ENCODE measurements around the gene CLTCL1.

CLTCL1 gene

DNA sequence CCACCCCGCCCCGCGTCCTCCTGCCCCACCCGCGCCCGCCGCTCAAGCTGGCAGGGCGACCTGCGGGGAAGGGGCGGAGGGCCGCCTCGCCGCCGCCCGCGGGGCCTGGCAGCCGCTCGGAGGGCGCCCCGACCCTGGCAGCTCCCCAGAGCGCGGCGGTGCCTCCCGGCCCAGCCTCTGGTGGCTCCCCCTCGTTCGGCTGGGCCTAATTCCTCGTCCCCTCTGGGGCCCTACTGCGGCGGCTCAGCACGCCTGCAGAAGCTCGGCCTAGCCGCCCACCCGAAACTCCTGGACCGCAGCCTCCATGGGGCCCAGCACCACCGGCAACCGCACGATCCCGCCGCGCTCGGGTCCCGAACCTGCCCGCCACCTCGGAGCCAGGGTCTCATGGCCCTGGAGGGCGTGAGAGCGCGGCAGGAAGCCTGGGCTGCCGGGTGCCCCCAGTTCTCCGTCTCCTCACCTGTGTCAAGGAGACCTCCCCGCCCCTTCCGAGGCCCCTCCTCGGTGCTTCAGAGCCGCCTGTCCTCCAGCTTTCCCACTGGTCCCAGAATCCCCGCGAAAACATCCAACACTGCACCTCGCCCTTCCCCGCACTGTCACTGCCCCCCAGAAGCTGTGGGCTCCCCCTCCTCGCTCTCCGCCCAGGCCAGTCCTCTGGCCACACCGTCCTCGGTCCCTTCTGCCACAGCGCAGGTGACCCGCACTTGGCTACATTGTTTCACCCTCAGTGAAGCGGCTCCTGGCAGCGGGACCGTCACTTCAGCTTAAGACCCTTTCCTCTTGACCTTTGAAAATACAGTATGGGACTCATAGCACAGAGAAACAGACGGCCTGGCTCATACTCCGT lies 140.8 kb downstream of the CLTCL1 start:
- no peak for DNase-seq (ENCODE audit: low read depth)

DNA sequence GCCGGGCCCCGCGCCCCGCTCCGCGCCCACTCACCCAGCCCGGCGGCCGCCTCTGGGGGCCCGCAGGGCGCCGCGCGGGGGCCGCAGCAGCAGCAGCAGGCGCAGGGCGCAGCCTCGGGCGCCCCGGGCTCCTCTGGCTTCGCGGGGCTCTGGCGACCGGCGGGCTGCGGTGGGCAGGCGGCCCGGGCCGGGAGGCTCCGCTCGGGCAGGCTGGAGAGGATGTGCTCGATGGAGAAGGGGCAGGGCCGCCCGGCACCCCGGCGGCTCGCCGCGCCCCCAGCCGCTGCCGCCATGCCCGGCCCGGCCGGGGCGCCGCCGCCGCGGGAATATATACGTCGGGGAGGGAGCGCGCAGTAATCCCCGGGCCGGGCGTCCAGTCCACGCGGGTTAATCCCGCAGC lies 141.5 kb downstream of the CLTCL1 start, which contains the start of gene GSC2:
TSS of gene GSC2 (minus strand) at position 302 of the 400 bp plus-strand sequence. CDS start at position 293, 9 bp downstream.
- no peak for DNase-seq (ENCODE audit: low read depth)

DNA sequence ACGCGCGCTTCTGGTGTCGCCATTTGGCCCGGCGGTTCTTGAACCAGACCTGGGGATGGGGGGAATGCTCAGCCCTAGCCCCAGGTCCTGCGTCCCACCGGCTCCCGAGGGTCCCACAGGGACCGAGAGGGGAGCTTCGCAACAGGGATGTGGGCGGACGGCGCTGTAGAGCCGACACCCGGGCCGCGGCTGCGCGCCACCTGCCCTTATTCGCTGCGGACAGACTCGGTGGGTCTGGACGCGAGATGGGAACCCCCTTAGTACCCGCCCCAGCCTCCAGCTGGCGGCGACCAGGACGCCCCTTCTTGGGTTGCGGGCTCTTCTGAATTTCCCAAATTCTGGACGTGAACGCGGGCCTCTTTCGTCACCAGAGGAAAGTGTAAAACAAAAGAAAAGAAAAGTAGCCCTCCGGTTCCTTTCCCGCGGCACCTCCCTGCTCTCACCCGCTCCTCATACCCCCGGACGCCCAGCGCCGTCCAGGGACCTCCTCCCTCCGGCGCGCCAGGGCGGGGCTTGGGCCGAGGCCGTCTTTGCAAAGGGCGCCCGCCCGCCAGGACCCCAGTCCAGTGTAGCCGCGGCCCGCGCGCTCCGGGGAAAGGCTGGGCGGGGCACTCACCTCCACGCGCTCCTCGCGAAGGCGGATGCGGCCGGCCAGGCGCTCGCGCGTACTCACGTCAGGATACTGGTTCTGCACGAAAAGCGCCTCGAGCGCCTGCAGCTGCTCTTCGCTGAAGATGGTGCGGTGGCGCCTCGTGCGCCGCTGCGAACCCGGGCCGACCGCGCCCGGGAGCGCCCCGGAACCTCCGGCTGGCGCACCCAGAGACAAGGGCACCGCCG lies 142.3 kb downstream of the CLTCL1 start:
- no peak for DNase-seq (ENCODE audit: low read depth)

DNA sequence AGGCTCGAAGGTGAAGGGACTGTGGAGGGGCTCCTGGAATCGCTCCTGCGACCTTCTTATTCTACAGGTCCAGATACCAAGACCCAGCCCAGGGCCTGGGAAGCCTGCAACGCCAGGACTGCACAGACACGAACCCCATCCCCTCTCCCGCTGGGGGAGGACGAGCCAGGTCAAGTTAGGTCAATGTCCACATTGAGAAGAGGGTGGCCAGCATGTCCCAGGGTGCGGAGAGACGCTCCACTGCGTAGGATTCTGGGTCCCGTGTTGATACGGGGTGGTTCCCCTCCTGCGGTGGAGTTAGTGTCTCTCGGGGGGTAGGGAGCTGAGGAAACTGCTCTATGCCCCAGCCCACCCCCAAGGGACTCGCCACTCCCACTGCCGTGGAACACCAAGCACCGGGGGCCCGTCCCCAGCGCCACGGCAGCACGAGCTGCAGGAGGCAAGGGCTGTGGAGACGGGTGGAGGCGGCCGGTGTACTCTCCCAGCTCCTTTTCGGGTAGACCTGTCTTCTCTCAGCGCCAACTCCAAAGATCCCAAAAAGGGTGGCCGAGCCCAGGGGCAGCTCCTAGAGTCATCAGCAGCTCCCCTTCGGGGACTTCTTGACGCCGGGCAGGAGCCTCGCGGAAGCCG lies 143.0 kb downstream of the CLTCL1 start:
- DNase-seq (ENCODE audit: low read depth): no peak

DNA sequence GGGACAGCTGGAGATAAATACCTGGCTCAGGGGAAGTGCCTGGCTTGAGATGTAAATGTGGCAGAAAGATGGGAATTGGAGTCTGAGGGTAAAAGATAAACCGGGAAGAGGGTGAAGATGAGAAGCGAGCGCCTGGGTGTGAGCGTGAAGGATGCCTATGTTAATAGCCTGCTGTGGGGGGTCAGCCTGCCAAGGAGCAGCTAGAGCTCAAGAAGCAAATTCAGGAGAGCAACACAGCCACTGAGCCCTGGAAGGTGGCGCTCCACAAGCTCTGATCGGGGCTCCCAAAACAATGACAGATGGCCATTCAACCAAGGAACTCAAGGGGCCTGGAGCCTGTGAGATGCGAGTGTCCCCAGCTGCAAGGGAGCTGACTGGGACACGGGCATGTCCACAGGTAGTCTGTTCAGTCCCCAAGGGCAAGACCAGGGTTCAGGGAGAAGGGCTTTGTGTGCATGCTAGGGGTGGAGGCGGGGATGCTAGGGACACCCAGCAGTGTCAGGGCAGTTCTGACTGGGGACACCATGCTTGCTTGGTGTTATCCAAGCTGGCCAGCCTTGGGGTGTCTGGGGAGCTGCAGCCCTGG lies 144.2 kb downstream of the CLTCL1 start:
- no peak for DNase-seq (ENCODE audit: low read depth)

DNA sequence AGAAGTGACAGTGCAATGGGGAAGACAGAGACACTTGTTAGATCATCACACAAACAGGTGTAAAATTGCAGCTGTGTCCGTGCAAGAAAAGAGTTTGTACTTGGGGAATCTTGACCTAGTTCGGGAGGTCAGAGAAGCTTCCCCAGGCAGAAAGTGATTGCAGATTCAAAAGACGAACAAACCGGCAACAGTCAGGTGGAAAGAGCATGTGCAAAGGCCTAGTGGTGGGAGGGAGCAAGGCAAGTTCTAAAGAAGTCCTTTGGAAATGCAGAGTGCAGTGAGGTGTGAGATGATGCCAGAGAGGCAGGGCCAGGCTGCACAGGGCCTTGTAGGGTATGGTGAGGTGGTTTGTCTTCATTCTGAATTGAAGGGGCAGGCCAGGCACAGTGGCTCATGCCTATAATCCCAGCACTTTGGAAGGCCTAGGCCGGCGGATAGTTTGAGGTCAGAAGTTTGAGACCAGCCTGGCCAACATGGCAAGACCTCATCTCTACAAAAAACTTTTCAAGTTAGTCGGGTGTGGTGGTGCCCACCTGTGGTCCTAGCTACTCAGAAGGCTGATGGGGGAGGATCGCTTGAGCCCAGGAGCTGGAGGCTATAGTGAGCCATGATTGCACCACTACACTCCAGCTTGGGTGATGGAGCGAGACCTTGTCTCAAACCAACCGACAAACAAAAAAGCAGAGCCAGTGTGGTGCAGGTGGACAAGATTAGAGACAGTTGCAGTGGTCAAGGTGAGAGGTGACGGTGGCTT lies 145.1 kb downstream of the CLTCL1 start:
- DNase-seq (ENCODE audit: low read depth): no peak

DNA sequence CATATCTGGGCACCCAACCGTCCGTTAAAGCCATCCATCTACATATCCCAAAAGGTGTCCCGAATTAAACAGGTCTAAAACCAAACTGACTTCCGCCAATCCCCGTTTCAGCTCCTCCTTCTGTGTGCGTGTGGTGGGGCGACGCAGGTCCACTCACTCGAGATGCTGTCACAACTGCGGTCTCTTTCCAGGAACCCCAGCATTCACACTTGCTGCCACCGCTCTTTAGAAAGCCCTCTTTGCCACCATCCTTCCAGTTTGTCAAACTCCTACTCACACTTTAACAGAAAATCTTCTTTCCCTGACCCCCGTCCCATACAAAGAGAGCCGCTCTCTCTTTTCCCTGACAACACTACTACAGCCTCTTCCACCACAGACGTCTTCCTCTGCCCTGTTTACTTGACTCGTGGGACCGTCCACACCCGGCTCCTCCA lies 147.5 kb downstream of the CLTCL1 start:
- no peak for DNase-seq (ENCODE audit: low read depth)

DNA sequence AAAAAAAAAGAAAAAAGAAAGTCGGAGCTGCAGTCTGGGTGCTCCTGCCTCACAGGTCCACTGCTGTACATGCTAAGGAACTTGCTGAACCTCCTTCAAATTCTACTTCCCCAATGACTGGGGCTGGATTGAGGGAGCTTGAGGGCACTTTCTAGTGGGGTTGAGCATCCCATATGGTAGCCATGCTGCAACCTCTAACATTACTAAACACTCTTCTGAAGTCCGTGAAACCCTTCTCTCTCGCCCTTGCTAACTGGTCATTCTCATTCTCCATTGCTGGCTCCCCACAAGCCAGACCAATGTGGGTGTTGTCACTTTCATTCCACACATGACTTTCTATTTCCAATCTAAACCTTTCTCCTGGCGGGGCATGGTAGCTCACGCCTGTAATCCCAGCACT lies 148.3 kb downstream of the CLTCL1 start:
- no peak for DNase-seq (ENCODE audit: low read depth)

DNA sequence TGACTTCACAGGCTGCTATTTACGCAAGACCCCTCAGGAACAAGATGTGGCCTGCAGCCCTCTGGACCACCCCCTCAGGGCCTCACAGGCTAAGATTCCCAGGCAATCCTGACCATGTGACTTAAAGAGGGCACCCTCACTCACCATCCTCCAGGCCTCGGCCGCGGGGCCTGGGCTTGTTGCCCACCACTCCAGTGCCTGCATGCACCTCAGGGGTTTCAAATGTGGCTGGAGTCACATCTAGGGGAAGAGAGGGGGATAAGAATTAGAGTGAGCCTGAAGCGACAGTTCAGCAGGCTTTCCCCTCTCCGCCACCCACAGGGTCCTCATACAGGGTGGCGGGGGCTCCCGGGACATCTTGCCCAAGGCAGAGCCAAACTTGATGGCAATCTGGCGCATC lies 149.1 kb downstream of the CLTCL1 start:
- DNase-seq (ENCODE audit: low read depth): no peak

DNA sequence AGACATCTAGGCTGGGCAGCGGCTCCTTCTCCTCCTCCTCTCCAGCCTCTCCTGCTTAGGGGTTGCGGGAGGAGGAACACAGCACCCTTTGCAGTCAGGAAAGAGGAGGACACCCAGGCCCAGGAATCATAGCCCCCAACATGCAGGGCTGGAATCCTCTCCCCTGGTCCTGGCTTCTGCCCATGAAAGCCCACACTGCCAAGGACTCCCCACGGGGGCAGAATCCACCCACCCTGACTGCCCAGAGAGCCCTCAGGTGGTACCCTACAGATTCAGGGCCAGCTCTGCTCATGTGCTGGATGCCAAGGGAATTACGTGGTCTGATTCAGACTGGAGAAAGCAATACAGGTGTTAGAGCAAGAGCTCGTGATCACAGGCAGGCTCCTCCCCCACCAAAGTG lies 151.5 kb downstream of the CLTCL1 start:
- no peak for DNase-seq (ENCODE audit: low read depth)

DNA sequence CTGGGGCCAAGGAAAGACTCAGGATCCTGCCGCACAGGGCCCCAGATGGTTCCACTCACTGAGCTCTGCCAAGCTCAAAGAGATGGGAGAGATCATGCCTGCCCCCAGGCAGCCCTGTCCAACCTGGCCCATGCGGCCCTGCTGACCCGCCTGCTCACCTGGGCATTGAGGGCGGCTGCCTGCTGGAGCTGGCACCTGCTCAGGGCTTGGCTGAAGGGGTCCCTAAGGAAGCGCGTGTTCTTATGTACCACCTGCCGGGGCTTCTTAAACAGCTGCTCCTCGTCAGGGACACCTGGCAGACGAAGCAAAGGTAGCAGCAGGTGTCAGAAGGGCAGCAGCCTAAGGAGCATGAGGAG lies 152.5 kb downstream of the CLTCL1 start:
- no peak for DNase-seq (ENCODE audit: low read depth)

DNA sequence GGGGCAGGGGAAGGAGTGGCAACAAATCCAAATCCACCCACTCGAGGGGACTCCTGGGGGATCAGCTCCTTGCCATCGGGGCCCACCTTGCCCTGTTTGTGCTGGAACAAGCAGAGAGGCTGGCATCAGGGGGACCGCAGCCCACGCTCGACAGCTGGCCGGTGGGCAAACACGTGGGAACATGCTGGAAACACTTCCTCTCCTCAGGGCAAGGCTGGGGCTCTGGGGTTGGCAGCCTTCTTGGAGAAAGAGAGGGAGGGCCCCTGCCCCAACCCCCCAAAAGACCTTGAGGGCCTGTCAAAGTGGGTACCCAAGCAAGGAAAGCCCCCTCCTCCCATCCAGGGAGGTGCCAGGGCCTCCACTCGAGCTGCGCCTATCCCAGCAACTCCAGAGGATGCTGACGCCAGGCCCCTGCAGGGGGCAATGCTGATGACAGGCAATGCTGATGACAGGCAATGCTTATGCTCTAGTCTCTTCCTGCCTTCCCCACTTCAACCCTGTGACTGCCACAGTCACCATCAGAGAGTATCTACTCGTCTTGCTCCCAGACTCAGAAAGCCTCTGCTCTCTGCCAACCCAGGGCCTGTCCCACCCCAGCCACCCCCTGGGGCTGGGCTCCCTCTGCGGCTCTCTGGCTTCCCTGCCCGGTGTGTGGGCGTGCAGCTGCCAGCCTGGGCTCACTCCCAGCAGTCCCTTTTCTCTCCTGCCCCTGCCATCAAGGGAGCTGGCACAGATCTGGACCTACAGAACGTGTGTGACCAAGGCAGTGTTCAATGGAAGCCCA lies 153.1 kb downstream of the CLTCL1 start:
- DNase-seq (ENCODE audit: low read depth): no peak

DNA sequence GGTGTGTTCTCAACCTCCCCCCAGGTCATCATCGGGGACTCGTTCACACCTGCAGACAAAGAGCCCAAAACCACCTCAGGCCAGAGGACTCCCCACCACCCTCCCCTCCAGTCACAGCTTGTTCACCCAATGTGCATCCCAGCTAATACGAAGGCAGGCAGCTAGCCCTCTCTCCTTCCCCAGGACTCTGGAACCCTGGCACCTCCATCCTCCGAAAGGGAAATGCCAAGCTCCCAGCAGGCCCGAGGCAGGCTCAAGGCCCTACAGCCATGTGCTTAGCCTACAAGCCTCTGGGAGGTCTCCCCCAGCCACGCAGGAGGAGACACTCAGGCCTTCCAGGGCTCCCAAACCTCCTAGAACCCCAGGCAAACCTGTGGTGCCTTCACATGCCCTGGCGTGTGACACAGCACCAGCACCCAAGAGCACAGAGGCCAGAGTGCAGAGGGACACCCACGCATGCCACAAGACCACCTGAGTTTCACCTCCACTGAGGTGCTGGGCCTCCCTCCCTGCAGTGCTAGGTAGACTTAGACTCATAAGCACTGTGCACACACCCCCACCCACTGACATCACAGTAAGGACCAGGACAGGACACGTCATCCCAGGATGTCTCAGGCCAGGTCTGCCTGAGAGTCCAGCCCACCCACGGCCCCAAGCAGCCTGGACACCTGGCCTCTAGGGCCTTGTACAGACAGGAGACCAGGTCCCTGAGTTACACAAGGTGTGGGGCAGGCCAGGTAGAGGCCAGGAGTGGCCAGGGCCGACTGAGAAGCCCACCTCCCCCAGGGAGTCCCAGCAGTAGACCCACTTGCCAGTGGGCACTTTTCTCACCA lies 153.9 kb downstream of the CLTCL1 start:
- DNase-seq (ENCODE audit: low read depth): no peak

DNA sequence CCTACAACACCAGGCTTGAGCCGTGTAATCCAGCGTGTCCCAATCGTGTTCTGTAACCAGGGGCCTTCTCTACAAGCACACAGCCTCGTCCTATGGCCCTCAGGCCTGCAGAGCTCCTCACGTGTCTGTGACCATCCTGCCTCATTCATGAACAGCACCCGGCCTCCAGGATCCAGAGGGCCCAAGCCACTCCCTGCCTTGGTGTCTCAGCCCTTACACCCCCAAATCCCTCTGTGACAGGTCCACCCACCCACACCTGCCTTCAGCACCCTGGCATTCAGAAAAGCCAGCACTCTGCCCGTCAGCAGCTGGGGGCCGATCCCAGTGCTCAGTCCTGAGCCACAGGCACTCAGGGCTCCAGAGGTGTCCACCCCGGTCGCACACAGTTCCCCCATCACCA lies 154.6 kb downstream of the CLTCL1 start:
- no peak for DNase-seq (ENCODE audit: low read depth)

DNA sequence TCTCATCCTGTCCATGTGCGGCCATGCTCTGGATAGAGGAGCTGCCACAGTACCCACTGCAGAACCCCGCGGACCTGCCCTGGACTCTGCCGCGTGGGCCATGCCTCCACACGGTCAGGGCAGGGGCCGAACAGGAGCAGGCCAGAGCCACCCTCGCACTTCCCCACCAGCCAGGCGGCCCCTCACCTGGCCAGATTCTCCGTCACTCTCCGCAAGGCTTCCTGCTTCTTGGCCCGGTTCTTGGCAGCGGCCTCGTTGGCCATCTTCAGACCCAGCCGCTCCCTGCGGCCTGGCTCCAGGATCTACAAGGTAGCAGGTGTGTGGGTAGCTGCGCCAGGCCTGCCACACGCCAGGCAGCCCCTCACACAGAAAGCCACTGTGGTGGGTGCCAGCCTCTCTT lies 156.6 kb downstream of the CLTCL1 start:
- no peak for DNase-seq (ENCODE audit: low read depth)

DNA sequence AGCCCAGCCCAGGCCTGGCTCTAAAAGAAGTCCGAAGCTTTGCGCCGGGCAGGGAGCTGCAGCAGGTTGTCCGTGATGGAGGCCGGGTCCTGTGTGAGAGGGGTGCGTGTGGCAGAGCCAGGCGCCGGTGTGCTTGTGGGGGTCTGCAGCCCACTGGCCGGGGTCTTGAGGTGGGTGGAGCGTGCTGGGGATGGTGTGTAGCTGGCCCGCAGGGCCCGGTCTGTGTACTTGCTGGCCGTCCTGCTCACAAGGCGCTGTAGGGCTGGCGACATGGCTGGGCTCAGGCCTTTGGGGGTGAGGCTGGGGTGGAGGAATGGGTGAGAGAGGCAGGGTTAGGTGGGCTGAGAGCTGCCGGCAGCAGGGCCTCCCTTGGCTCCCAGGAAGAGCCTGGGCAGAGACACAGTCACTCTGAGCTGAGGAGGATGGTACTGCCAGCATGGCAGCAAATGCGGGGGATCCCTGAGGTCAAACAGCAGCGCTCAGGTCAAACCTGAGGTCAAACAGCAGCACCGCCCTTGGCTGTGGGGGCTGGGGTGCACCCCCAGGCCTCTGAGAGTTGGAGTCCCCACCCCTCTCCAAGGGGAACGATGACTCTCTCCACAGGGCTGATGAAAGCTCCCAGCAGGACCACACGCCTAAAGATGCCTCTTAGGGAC lies 157.2 kb downstream of the CLTCL1 start:
- DNase-seq (ENCODE audit: low read depth): no peak

DNA sequence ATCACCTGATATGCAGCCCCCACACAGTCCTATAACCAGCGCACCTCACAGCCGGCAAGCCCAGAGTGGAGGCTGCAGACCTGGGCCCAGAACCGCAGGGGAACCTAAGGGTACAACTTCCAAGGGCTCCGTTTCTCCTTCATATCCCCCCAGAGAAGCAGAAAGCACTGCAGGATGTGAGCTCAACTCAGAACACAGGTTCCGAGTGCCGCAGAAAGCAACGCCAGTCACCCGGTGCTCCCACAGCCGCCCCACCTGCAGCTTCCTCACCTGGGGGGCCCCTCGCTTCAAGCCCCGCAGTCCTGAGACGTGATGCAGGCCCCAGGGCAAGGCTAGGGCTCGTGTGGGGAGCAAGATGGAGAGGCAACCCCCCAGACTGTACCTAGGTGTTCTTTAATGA lies 158.0 kb downstream of the CLTCL1 start:
- DNase-seq (ENCODE audit: low read depth): no peak

DNA sequence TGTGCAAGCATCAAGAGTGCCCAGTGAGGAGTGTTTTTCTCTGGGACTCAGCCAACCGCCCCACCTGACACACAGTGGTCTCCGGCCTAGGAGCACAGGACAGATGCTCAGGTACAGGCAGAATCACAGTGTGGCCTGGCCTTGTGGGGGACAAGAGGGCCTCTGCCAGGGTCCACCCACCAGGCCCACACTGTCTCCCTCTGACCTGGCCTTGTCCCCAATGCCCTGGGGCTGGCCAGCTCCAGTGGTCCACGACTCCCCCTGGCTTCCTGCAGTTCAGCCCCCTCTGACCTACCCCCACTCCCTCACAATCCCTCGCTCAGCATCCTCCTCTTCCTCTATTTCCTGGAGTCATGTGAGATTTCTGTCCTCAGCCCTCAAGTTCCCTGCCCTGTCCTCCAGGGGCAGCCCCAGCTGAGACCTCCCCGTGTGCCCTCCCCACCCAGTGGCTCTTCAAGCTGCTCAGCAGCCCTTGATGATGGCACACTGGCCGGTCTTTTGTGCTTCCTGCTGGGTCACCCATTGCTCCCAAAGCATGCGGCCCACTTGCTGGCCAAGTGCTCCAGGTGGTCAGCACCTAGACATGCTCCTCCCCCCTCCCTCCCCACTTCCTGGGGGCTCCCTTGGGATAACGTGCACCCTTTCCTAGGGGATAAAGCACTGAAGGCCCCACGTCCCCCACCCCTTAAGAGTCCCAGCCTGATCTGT lies 158.7 kb downstream of the CLTCL1 start:
- DNase-seq (ENCODE audit: low read depth): no peak

DNA sequence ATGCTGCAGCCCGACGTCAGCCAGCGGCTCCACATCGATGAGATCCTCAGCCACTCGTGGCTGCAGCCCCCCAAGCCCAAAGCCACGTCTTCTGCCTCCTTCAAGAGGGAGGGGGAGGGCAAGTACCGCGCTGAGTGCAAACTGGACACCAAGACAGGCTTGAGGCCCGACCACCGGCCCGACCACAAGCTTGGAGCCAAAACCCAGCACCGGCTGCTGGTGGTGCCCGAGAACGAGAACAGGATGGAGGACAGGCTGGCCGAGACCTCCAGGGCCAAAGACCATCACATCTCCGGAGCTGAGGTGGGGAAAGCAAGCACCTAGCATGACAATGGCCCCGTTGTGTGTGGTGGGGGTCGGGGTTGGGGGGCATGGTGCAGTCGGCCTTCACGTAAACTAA lies 159.4 kb downstream of the CLTCL1 start:
- no peak for DNase-seq (ENCODE audit: low read depth)
